H1 (cell line): Measurements from ENCODE around the gene KCND3. TPM values are rescaled to one million over a fixed set of nuclear protein-coding genes. Genes with fewer than 3 reads are reported as not detected.

Experiments used
- RAD21 ChIP-seq, 2 experiments: IDR thresholded peaks in 1 of 2; conservative IDR thresholded peaks in 1 of 2; 2 replicates each; pipeline ENCODE4 v1.6.1; 2011; ENCODE audit warnings: low read depth in 2 of 2, low read length in 2 of 2, improper control_type of control experiment in 1 of 2, inconsistent platforms in 1 of 2, mild to moderate bottlenecking in 1 of 2, moderate library complexity in 1 of 2
- polyA plus RNA-seq, 7 experiments: library from polyadenylated mRNA; depleted of rRNA in 3 of 7; stranded (reverse) in 5 of 7; unstranded in 2 of 7; fragments of >200 nt in 5 of 7; fragments of 200-250 nt in 2 of 7; gene quantifications; 1 replicate in 5 of 7; 2 replicates in 1 of 7; 4 replicates in 1 of 7; pipeline versions ENCODE4 v1.2.1 to v1.2.3, GENCODE V29; 2011 to 2013; ENCODE audit warnings: missing spikeins in 2 of 7, mixed read lengths in 2 of 7
- total RNA-seq: library from RNA; stranded (reverse); fragmentation: NEBNext Ultra II Directional; extraction: Animal tissue kit (Norgen Biotek cat#: 25700); gene quantifications from 2 replicates; pipeline ENCODE4 v1.2.1, GENCODE V29; 2021

KCND3 gene
- total and polyA plus RNA-seq, 2 of the 8 experiments (the other 6 are each of a cell fraction or from before 2014, with no cell fraction given), result 0.14 to 0.48 TPM

GRCh38 chr1:112007169-112007568 lies 17.7 kb upstream of the KCND3 start (continued):
- no peak for TF ChIP-seq RAD21 (IDR thresholded peaks at IDR 0.05 in 1 of 2, conservative IDR thresholded peaks at IDR 0.05 in 1 of 2; ENCODE audit: low read depth in 2 of 2, low read length in 2 of 2)
